Glutamatergic neuron (in vitro differentiated cells): ENCODE data around the gene DDX39A. TPM values are rescaled to one million over a fixed set of nuclear protein-coding genes. Genes with fewer than 3 reads are reported as not detected.

ENCODE experiments used
- DNase-seq: peaks from one replicate; pipeline ENCODE4 v3.0.0; 2022
- H3K27ac Mint-ChIP-seq: one replicate; pipeline ENCODE4 v1.8.0; 2020; ENCODE audit warnings: mild to moderate bottlenecking, mixed read lengths, inconsistent platforms; ENCODE audit not compliant: unreplicated experiment
- H3K27me3 Mint-ChIP-seq: one replicate; pipeline ENCODE4 v1.8.0; 2020; ENCODE audit warnings: mild to moderate bottlenecking, moderate library complexity, mixed read lengths, inconsistent platforms; ENCODE audit not compliant: unreplicated experiment
- H3K36me3 Mint-ChIP-seq: one replicate; pipeline ENCODE4 v1.8.0; 2020; ENCODE audit warnings: mild to moderate bottlenecking, mixed read lengths, inconsistent platforms; ENCODE audit not compliant: unreplicated experiment
- H3K4me1 Mint-ChIP-seq: one replicate; pipeline ENCODE4 v1.8.0; 2020; ENCODE audit warnings: mild to moderate bottlenecking, low read depth, mixed read lengths, inconsistent platforms; ENCODE audit not compliant: unreplicated experiment
- H3K4me3 Mint-ChIP-seq: one replicate; pipeline ENCODE4 v1.8.0; 2020; ENCODE audit warnings: mild to moderate bottlenecking, mixed read lengths, inconsistent platforms; ENCODE audit not compliant: unreplicated experiment
- H3K9me3 Mint-ChIP-seq: one replicate; pipeline ENCODE4 v1.8.0; 2020; ENCODE audit warnings: mild to moderate bottlenecking, moderate library complexity, mixed read lengths, inconsistent platforms; ENCODE audit not compliant: unreplicated experiment
- total RNA-seq: library from RNA; stranded (reverse); fragmentation: NEBNext Ultra II Directional; extraction: Animal tissue kit (Norgen Biotek cat#: 25700); gene quantifications from one replicate; pipeline ENCODE4 v1.2.1, GENCODE V29; 2021; ENCODE audit not compliant: unreplicated experiment
- TF ChIP-seq, protein P1 (sequence below): fragments of 200-600 bp; sonication (generic); IDR thresholded peaks from one replicate; pipeline ENCODE4 v1.5.0; 2021; ENCODE audit not compliant: partially characterized antibody, unreplicated experiment

Gene DDX39A
- total RNA-seq, 1 donor from 2014 or later, result 103 TPM

DNA sequence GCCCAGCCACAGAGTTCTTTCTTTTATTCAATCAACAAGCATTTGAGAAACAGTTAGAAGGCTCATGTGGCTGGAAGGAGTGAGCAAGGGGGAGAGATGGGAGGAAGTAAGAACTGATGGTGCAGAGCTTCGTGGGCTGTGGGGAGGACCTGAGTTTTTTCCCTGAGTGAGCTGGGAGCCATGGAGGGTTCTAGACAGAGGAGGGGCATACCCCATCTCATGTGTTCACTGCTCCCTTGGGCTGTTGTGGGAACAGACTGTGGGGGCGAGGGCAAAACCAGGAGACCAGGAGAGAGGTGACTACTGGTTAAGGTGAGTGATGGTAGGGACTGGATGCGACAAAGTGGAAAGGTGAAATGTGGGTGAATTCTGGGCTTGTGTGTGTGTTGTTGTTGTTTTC is 11.6 kb upstream of the DDX39A start:
- peaks cover 6% of the 10 kb centered on the region for H3K9me3 Mint-ChIP-seq
- H3K36me3 Mint-ChIP-seq, result no peaks in the 10 kb centered on the region
- H3K27me3 Mint-ChIP-seq, result peaks cover 9% of the 10 kb centered on the region
- TF ChIP-seq, protein P1, sequence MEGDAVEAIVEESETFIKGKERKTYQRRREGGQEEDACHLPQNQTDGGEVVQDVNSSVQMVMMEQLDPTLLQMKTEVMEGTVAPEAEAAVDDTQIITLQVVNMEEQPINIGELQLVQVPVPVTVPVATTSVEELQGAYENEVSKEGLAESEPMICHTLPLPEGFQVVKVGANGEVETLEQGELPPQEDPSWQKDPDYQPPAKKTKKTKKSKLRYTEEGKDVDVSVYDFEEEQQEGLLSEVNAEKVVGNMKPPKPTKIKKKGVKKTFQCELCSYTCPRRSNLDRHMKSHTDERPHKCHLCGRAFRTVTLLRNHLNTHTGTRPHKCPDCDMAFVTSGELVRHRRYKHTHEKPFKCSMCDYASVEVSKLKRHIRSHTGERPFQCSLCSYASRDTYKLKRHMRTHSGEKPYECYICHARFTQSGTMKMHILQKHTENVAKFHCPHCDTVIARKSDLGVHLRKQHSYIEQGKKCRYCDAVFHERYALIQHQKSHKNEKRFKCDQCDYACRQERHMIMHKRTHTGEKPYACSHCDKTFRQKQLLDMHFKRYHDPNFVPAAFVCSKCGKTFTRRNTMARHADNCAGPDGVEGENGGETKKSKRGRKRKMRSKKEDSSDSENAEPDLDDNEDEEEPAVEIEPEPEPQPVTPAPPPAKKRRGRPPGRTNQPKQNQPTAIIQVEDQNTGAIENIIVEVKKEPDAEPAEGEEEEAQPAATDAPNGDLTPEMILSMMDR, result no peak
- no peak overlapping the region for H3K4me3 Mint-ChIP-seq
- no peak overlapping the region for H3K27ac Mint-ChIP-seq
- no peak for DNase-seq
- H3K4me1 Mint-ChIP-seq, result peaks cover 2% of the 10 kb centered on the region

DNA sequence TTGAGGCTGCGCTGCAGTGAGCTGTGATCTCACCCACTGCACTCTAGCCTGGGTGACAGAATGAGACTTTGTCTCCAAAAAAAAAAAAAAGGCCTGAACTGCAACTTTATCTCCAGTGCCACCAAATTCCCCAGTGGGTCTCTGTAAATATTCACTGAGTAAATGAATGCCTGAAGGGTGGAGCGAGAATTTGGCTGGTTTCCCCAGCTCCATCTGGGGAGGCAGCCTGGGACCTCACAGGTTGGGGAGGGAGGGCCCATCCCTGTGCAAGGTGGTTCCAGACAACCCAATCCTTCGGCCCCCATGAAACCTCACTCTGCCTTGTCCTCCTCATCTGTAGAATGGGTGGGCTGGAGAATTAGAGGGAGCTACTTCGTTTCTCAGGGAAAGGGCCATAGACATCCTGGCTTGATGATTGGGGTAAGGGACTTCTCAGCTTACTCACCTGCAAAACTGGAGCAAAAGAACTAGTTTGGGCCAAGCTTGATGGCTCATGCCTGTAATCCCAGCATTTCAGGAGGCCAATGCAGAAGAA is 9.8 kb upstream of the DDX39A start:
- Mint-ChIP-seq H3K36me3 (no peaks in the 10 kb centered on the region), H3K4me1 (no peaks in the 10 kb centered on the region), H3K27ac (no peak overlapping the region), H3K27me3 (peaks cover 7% of the 10 kb centered on the region), H3K9me3 (peaks cover 5% of the 10 kb centered on the region), H3K4me3 (no peak overlapping the region)
- no peak for DNase-seq
- TF ChIP-seq, protein P1, result no peak

DNA sequence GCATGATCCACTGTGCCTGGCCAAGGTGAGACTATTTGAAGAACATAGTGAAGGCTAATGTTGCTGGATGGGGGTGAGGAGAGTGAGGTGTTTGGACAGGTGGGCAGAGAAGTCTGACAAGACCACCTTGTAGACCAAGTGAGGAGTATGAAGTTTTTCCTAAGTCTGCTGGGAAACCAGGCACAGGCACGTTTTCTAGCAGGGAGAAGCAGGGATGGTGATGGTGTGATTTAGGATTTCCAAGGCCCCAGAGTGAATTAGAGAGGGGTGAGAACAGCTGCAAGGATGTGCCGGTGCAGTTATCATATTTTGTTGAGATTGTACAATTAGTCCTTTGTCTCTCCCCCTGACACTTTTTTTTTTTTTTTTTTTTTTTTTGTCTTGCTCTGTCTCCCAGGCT is 8.3 kb upstream of the DDX39A start:
- Mint-ChIP-seq H3K36me3 (no peaks in the 10 kb centered on the region), H3K4me1 (no peaks in the 10 kb centered on the region), H3K4me3 (peak overlapping the region; percentile 14), H3K27ac (peak overlapping the region; percentile 59), H3K9me3 (peaks cover 2% of the 10 kb centered on the region), H3K27me3 (peaks cover 4% of the 10 kb centered on the region)
- TF ChIP-seq, protein P1, result no peak
- no peak for DNase-seq

DNA sequence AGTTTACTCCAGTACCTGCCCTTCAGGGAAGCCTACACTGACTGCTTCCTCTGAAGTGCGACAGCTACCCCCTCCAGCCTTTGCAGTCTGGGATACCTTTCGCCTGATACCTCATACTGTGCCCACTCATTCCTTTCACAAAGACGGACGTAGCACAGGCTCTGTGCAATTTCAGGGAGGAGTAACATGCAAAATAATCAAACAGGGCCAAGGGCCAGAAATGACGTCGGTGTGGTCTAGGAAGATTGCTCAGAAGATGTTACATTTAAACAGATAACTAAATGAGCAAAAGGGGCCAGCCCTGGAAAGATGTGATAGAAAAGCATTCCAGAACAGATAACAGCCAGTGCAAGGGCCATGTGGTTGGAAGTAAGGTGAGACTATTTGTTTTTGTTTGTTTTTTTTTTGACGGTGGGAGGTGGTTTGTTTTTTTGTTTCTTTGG is 6.6 kb upstream of the DDX39A start:
- DNase-seq, result no peak
- Mint-ChIP-seq H3K4me3 (no peak overlapping the region), H3K27ac (no peak overlapping the region), H3K36me3 (no peaks in the 10 kb centered on the region), H3K27me3 (peaks cover 2% of the 10 kb centered on the region), H3K4me1 (no peaks in the 10 kb centered on the region), H3K9me3 (no peaks in the 10 kb centered on the region)
- TF ChIP-seq, protein P1, result no peak

DNA sequence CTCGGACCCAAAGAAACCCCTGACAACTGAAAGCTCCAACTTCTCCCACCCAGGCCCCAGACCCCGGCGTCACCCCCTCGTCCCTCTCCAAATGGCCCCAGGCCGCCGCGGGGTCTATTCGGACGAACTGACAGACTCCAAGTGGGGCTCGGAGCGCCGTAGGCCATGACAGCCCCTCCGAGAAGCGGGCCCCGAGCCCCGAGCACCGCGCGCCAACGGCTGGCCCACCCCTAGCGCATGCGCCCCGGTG is 360 bp downstream of the DDX39A start:
- H3K36me3 Mint-ChIP-seq, result no peaks in the 10 kb centered on the region
- DNase-seq, result peak; percentile 92

More for the DNA sequence above, 360 bp downstream of the DDX39A start:
- H3K4me1 Mint-ChIP-seq, result peaks cover 15% of the 10 kb centered on the region
- peak overlapping the region; percentile 95 for H3K27ac Mint-ChIP-seq
- peak overlapping the region; percentile 96 for H3K4me3 Mint-ChIP-seq
- H3K9me3 Mint-ChIP-seq, result peaks cover 8% of the 10 kb centered on the region
- TF ChIP-seq, protein P1, result no peak
- H3K27me3 Mint-ChIP-seq, result peaks cover 13% of the 10 kb centered on the region
